Right kidney (tissue), 9 donors: ENCODE measurements around the gene GATD1.

Experiments used
- DNase-seq: peaks from one replicate; pipeline ENCODE4 v3.0.0-alpha.2; 2016
- long read RNA-seq, 8 donors: transcript quantifications; one replicate each; lab custom pipeline, GENCODE V29; 2026

The GATD1 gene, protein sequence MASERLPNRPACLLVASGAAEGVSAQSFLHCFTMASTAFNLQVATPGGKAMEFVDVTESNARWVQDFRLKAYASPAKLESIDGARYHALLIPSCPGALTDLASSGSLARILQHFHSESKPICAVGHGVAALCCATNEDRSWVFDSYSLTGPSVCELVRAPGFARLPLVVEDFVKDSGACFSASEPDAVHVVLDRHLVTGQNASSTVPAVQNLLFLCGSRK
- long read RNA-seq, donor 1, full-length matches to known transcripts = 8 of 8 reads
- long read RNA-seq, donor 1, partial matches to known transcripts = 0 of 8 reads
- long read RNA-seq, donor 1, other reads (novel, unspliced or antisense) = 0 of 8 reads
- long read RNA-seq, donor 2, full-length matches to known transcripts = 2 of 2 reads
- long read RNA-seq, donor 2, partial matches to known transcripts = 0 of 2 reads
- long read RNA-seq, donor 2, other reads (novel, unspliced or antisense) = 0 of 2 reads
- long read RNA-seq, donor 3, full-length matches to known transcripts = 7 of 7 reads
- long read RNA-seq, donor 3, partial matches to known transcripts = 0 of 7 reads
- long read RNA-seq, donor 3, other reads (novel, unspliced or antisense) = 0 of 7 reads
- long read RNA-seq, donor 4, full-length matches to known transcripts = 10 of 15 reads
- long read RNA-seq, donor 4, partial matches to known transcripts = 5 of 15 reads
- long read RNA-seq, donor 4, other reads (novel, unspliced or antisense) = 0 of 15 reads
- long read RNA-seq, donor 5, full-length matches to known transcripts = 2 of 12 reads
- long read RNA-seq, donor 5, partial matches to known transcripts = 10 of 12 reads
- long read RNA-seq, donor 5, other reads (novel, unspliced or antisense) = 0 of 12 reads
- long read RNA-seq, donor 6, full-length matches to known transcripts = 6 of 53 reads
- long read RNA-seq, donor 6, partial matches to known transcripts = 47 of 53 reads
- long read RNA-seq, donor 6, other reads (novel, unspliced or antisense) = 0 of 53 reads
- long read RNA-seq, donor 7, full-length matches to known transcripts = 7 of 15 reads
- long read RNA-seq, donor 7, partial matches to known transcripts = 8 of 15 reads
- long read RNA-seq, donor 7, other reads (novel, unspliced or antisense) = 0 of 15 reads
- long read RNA-seq, donor 8, full-length matches to known transcripts = 9 of 34 reads
- long read RNA-seq, donor 8, partial matches to known transcripts = 25 of 34 reads
- long read RNA-seq, donor 8, other reads (novel, unspliced or antisense) = 0 of 34 reads

- DNase-seq = peak; percentile 88
These were observed at the start of gene GATD1 for GRCh38 chr11:777288-778255. Gene GATD1 (minus strand): TSS chr11:777487. CDS start chr11:777462, 25 bp downstream.

GRCh38 chr11:826836-827145 is 49.5 kb upstream of the GATD1 start:
- DNase-seq = peak; percentile 71

DNA sequence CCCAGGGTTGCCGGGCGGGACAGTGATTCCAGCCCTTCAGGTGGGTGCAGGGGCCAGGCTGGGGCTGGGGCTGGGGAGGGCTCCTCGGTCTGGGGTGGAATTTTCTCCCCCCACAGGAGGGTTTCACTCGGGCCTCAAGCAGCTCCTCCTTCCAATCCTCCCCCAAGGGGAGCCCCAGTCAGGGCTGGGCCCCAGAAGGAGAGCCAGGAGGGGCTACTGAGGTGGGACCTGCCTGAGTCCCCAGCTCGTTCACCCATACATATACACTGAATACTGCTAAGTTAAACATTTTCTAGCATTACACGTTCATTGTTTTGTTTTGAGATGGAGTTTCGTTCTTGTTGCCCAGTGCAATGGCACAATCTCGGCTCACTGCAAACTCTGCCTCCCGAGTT is 48.9 kb upstream of the GATD1 start:
- DNase-seq = no peak

DNA sequence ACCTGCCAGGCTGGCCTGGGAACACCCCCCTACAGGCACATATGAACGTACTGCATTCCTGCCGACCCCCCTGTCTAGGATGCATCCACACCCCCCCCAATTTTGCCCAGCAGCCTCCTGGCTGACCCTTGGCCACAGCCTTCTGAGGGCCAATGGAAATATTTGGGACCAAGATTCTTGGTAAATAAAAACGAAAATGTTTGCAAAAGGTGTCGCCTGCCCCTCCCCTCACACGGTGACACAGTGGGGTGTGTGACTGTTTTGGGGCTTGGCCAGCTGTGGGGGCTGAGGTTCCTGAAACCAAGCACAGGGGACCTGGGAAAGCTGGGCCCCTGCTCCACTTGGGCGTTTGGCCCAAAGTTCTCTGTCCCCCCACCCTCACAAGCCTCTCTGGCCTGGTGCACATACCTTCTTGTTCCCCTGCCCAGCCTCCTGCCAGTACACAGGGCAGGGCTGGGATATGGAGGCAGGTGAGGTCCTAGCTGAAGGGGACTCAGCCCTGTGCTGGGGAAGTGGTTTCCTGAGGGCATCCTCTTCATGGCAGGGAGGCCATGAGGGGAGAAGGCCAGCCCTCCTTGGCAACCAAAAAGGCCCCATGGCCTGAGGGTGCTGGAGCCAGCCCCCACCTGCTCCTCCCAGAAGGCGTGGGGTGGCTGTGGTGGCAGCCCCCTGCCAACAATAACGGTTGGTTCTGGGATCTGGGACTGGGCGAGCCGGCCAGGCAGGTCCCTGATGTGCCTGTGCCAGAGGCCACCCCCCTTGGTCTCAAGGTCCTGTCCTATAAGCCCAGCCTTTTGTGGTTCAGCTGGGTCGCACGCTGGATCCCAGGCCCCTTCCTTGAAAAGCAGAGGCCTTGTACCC is 48.3 kb upstream of the GATD1 start:
- DNase-seq = no peak

GRCh38 chr11:824942-825341 is 47.7 kb upstream of the GATD1 start:
- no peak for DNase-seq

DNA sequence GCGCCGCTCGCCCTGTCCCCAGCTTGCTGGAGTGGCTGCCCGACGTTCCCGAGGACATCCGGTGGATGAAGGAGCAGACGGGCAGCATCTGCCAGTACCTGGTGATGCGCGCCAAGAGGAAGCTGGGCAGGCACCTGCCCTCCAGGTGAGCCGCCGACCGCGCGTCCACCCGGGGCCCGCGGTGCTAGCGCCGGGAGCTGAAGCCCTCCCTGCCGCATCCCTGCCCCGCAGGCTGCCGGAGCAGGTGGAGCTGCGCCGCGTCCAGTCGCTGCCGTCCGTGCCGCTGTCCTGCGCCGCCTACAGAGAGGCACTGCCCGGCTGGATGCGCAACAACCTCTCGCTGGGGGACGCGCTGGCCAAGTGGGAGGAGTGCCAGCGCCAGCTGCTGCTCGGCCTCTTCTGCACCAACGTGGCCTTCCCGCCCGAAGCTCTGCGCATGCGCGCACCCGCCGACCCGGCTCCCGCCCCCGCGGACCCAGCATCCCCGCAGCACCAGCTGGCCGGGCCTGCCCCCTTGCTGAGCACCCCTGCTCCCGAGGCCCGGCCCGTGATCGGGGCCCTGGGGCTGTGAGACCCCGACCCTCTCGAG is 47.1 kb upstream of the GATD1 start:
- DNase-seq = peak; percentile 60

GRCh38 chr11:823441-824291 is 46.4 kb upstream of the GATD1 start:
- no peak for DNase-seq

- DNase-seq = no peak
These were observed 44.5 kb upstream of the GATD1 start for GRCh38 chr11:821512-822371.

DNA sequence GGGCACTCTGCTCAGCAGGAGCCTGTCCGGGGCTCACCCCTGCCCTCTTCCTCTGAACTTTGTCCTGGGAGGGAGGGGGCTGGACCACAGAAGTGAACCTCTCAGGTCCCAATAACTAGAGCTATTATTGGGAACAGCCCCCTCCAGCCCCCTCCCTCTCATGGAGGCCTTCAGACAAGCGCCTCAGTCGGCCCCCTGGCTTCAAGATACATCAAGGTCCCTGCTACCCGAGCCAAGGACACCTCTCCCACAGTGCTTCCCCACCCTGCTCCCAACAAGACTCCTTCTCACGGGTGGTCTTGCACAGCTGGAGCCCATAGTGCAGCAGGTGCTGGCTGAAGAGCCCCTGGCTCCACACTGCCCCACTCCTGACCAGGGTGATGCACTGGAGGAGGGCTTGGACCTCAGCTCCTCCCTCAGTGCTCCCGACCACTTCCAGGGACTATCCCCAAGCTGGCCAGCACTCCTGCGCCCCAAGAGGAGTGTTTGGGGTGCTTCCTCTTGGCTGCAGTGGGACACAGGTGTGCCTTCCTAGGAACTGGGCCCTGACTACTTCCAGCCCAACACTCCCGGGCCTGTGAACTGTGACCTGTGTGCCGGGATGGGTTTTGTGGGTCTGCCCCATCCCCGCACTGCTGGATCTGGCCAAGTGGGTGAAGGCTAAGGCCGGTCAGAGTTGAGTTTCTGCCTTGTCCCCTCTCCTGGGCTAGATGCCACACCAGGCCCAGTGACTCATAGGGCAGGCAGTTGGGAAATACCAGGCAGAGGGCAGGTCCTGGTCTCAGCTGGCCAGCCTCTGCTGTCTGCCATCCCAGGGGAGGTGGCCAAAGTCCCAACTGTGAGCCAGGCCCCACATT is 43.6 kb upstream of the GATD1 start:
- no peak for DNase-seq

DNA sequence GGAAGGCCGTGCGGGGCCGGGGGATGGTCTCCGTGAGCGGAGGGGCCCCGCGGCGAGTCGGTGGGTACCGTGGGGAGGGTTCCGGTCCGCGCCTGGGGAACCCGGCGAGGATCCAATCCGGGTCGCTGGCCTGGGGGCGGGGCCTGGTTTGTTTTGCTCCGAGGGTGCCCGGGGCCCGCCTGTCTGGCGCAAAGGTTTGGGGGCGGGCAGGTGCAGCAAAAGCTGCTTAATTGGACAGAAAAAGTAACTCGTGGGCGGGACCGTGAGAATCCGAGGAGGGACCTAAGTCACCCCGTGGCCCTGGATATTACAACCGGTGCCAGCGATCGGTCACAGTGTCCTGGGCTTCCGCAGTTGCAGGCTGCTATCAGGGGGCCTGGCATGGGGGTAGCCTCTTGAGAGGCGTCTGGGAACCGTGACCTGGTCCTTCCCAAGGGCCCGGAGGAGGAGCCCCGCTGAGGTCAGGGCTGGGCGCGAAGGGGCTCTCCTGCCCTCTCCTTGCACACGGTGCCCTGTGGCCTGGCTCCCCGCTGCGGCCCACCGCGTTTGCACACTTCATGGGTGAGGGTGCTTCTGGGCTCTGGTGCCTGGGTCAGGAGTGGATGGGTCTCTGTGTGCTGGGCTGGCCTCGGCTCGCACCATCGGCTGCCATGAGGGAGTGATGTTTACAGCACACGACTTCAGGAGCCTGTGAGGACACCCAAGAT is 42.8 kb upstream of the GATD1 start:
- peak; percentile 56 for DNase-seq

DNA sequence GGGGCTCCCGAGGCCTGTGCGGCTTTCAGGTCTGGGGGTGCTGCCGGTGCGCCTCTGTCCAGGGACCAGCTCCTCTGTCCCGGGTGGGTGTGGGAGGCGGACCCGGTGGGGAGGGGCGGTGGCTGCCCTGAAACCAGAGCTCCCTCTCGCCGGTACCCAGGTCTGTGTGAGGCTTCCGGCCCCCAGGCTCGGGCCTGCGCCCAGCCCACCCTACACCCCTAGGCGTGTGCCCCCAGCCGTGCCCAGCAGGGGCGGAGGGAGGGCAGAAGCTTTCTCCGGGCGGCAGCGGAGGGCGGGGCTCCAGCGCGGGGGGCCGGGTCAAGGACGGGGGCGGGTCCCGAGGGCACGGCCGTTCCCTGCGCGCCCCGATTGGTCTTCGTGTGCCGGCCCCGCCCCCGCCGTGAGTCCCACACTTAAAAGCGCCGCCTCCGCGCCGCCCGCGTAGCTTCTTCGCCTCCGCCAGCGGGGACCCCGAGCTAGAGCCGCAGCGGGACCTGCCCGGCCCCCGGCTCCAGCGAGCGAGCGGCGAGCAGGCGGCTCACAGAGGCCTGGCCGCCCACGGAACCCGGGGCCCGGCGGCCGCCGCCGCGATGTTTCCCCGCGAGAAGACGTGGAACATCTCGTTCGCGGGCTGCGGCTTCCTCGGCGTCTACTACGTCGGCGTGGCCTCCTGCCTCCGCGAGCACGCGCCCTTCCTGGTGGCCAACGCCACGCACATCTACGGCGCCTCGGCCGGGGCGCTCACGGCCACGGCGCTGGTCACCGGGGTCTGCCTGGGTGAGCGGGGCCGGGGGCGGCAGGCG is 42.0 kb upstream of the GATD1 start:
- peak; percentile 90 for DNase-seq

GRCh38 chr11:818396-819128 is 41.3 kb upstream of the GATD1 start, which contains the start of gene PNPLA2:
Gene PNPLA2 (plus strand): TSS chr11:818914. CDS start chr11:819719, 805 bp downstream.
- peak; percentile 70 for DNase-seq

- DNase-seq = no peak
These were observed 39.1 kb upstream of the GATD1 start for GRCh38 chr11:816433-816779.

GRCh38 chr11:815675-816432 is 38.6 kb upstream of the GATD1 start:
- DNase-seq = no peak
